DMS 273 treated with DMSO at 0.1 percent for 48 hours (cell line): ENCODE data around the gene GLI3.

Experiments used
- DNase-seq: peaks from one replicate; lab custom pipeline; 2025; lab: John Stamatoyannopoulos, UW

The GLI3 gene

DNA sequence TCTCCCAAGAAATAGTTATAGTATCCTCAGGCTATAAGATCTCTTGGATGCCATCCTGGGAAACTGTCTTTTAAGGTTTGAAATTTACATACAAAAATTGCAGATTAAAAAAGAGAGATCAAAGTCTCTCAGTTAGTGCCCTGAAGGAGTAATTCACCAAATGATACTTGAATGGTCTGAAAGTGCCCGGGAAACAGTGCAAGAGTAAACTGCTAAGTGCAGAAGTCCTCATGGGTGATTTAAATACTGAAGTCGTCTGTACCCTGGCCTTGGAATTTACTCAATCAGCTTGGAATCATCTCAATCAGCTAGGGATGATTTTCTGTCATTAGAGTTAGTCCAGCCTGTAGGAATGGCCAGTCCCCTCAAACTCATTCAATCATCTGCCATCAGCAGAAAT is 155.3 kb downstream of the GLI3 start:
- no peak for DNase-seq

DNA sequence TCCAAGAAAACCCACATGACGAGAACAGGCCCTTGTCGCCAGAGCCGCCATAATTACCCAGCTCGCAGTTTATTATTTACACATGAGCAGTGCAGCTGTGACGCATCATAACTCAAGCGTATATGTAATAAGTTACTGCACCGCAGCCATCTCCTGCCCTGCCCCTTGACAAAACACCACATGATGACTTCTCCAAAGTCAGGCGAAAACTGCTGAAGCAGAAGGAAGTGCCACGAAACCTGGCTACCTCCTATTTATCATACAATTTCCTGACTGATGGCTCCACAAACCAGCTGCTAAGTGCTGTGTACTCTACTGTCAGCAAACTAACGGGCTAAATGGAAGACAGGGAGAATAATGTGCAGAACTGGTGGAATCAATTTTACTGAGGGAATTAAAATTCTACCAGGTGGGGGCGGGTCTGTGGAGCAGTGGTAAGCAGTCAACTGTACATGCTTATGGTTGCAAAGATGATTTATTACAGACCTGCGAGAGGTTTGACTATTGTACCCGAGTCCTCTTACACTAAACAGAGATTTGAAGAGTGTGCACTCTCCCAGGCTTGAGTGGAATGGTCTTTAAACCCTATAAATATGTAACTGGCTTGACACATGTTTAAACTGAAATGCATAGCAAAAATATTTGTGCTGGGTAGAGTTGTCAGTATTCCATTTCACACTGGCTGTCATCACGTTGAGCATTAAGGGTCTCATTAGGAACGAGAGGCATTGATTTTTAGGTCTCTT is 156.0 kb downstream of the GLI3 start:
- no peak for DNase-seq

DNA sequence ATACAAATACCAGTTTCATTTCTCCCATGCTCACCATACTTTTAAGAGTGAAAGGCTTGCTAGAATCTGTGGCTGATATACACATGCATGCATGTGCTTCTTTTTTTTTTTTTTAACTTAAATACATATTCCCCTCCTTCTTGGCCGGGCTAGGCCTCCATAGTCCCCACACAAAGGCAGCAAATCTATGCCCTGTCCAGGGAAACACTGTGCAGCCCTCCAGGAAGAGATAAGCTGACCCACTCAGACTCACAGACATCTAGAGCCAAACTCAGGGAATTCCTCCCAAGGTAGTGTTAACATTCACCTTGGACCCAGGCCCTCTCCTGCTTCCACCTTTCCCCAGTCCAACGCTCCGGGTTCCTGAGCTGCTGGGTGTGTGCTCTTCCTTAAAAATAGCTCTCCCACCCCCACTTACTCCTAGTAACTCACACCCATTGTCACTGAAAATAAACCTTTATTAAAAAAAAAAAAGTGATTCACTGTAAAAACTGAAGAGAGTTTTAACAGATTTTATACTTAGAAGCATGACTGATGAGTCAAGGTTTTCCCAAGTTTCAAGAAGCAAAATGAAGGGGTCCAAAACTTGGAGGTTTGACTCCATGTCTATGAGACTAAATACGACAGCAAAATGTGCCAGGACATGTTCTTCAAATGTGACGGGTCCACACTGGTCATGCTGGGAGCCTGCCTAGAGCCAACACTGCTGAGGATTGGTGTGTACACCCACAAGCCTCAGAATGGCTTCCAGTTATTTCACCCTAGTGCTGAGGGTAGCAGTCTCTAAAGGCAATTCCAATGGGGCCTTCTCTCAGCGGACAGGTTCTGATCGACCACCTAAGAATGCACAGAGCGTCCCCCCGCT is 159.5 kb downstream of the GLI3 start:
- DNase-seq = no peak

GRCh38 chr7:42076870-42077269 is 160.1 kb downstream of the GLI3 start:
- no peak for DNase-seq

- no peak for DNase-seq
Measured at GRCh38 chr7:42075418-42075817, 161.6 kb downstream of the GLI3 start.

DNA sequence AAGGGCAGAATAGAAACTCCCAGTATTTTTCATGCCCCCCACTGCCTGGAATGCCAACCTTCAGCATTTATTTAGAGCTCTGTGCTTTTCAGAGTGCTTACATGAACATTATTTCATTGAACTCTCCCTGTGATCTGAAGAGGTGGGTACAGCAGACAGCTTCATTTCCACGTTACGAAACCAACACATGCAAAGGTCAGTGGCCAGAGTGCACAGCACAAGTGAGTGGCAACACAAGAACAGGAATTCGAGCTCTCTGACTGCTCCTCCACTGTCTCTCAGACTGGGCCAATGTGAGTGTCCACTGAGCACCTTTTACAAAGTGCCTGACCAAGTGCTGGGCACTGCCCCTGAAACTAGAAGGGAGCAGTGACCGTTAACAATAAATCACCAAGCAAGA is 162.9 kb downstream of the GLI3 start:
- no peak for DNase-seq

DNA sequence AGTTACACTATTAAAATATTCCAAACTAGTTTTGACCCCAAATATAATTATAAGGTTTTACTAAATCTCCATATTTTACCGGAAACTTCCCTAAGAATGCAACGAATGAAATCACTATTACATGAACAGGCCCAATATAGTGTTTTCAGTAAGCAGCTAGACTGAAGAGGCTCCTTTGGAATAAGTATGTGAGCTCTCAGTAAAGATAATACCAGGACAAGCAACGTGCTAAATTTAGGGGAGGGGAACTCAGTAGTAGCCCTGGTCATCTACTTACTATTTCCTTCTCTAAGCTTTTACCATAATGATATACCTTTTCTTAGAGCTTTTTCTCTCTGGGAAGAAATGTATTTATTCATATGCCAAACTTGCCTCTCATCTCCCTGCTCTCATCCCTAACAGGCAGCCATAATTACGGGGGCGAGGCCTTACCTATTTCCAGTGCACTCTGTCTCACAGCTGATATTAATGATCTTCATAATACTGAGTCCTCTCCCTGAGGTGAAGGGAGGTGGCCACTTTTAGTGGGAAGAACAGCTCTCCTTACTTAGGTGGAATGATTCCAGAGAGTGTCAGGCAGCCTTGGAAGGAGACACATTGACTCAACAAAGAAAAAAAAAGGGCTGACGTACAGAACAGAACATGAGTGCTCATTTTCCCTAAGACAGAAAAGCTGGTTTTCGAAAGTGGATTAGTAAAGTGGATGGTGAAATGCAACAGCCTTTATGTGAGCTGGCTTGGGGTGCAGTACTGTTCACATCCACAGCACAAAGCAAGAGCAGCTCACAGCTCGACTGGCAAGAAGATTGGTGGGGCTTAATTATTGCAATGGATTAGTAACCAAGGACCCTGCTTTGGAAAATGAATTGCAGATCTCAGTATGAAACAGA is 165.4 kb downstream of the GLI3 start:
- DNase-seq = no peak

DNA sequence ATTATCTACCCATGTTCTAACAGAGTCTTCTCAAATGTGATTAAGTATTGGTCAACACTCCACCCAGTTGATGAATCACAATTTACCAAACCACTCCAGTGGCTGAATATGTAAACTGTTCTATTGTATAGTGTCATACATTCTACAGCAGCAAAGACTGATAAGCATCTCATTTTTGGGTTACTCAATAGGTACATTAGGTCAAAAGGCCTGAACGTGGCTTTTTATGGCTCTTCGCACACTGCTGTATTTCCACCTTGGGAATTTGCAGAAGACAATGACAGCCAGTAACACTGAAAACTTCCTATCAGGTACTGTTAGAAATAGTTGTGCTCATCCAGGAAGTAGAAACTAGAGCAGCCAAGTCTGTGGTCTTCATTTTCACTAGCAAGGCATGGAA is 166.9 kb downstream of the GLI3 start:
- DNase-seq = no peak

GRCh38 chr7:42069590-42069989 is 167.4 kb downstream of the GLI3 start:
- no peak for DNase-seq

- DNase-seq = no peak
Measured at GRCh38 chr7:42068554-42069280, 168.3 kb downstream of the GLI3 start.

GRCh38 chr7:42065942-42066341 is 171.1 kb downstream of the GLI3 start:
- DNase-seq = no peak

DNA sequence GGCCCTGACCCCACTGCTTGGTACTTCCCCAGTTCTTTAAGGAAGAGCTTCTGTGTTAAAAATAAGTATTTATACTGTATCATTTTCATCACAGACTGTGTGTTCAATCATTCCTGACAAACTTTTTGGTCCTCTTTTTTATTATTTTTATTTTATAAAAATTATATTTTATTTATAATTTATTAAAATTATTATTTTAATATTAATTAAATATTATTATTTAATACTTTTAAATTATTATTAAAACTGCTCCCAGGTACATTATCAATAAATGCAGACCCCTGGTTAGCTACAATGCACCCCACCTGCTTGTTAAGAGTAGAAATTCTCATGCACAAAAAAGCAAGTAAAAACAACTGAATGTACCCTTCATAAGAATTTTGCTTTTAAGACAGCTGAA is 172.0 kb downstream of the GLI3 start:
- no peak for DNase-seq

GRCh38 chr7:42064534-42064933 is 172.5 kb downstream of the GLI3 start:
- DNase-seq = no peak

DNA sequence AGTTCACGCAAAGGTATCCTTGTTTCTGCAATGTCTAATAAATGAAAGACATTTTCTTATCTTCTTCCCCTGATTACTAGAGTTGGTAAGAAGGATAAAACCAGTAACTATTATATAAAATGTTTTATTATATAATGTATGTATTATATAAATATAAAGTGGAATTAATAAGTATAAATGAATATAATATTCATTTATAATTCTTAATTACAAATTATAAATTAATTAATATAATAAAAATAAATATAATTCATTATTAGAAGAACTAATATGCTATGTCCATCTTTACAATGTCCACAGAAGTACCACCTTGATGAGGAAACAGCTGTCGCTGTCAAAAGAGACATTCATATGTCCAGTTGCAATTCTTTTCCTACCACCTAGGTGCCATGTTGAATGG is 177.7 kb downstream of the GLI3 start:
- no peak for DNase-seq

- DNase-seq = no peak
Measured at GRCh38 chr7:42057331-42057730, 179.7 kb downstream of the GLI3 start.

GRCh38 chr7:42055171-42055570 is 181.8 kb downstream of the GLI3 start:
- no peak for DNase-seq

GRCh38 chr7:42053834-42054233 is 183.2 kb downstream of the GLI3 start:
- DNase-seq = no peak

- DNase-seq = no peak
Measured at GRCh38 chr7:42049761-42050160, 187.2 kb downstream of the GLI3 start.

GRCh38 chr7:42046483-42046882 is 190.5 kb downstream of the GLI3 start:
- no peak for DNase-seq

DNA sequence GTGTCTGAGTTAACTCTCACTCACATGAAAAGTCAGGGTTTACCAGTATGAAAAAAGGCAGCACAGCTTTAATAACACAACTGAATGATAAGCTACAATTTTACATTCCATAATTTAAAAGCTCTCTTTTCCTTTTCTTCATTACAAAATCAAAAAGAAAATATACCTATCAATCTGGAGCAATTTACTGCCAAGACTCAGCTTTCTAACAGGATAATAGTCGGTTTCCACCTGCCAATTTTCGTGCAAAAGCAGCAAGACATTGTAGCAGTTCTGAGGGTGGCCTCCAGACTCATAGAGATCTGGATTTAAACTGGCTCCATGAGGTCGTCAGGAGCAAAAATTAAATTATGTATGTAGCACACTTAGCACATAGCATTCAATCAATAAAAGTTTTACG is 191.0 kb downstream of the GLI3 start:
- DNase-seq = no peak

DNA sequence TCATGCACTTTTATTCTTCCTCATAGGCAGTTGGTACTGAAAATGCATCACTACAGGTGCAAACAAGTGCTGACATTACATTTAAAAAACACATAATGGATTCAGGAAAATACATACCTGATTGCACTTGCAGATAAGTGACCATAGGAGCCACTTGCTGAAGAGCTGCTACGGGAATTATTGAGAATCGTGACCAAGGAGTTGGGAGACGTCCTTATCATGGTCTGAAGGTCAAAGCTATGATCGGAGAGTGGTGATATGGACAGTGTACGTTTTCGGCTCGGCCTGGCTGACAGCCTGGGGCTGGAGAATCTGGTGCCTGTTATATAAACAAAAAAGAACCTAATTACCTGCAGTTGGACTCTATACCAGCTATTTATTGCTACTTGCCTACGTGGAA is 197.1 kb downstream of the GLI3 start:
- no peak for DNase-seq

- no peak for DNase-seq
Measured at GRCh38 chr7:42035210-42035609, 201.8 kb downstream of the GLI3 start.
